Skin epidermis (tissue), 12 donors: ENCODE measurements around the gene EXOC1.

ENCODE experiments used
- H3K27ac ChIP-seq, 21 experiments: fragments of 200-600 bp; sonication (generic) in 11 of 21; one replicate each; pipeline ENCODE4 v1.5.0; 2020; ENCODE audit warnings: mild to moderate bottlenecking in 3 of 21, inconsistent platforms in 2 of 21, moderate library complexity in 2 of 21
- H3K4me3 ChIP-seq, 7 experiments: fragments of 200-600 bp; sonication (generic) in 2 of 7; one replicate each; pipeline ENCODE4 v1.5.0; 2020; ENCODE audit warnings: inconsistent platforms in 2 of 7, mild to moderate bottlenecking in 2 of 7, moderate library complexity in 1 of 7

Gene EXOC1

GRCh38 chr4:55939421-55939820, 86.0 kb downstream of the EXOC1 start:
- Histone ChIP-seq H3K4me3 (no peak overlapping the region), H3K27ac (no peak overlapping the region)

DNA sequence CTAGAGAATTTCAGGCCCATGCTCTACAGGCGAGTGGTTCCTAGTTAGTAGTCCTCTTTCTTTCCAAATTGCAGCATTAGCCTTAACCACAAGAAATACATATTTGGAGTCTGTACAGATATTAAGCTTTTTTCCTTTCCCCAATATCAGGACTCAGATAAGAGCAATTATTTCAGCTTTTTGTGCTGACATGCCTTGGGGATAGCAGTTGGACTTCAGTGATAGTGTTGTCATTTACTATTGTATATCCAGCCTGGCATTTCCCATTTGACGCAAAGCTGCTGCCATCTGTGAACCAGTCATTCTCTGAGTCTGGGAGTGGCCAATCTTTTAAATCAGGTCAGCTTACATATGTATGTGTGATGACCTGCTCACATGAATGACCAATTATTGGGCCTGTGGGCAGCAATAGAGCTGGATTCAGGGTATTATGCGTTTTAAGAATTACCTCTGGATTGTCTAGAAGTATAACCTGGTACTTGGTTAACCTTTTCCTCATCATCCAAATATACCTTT, 88.5 kb downstream of the EXOC1 start:
- H3K4me3 ChIP-seq: no peak overlapping the region
- H3K27ac ChIP-seq: no peak overlapping the region

GRCh38 chr4:55947254-55947882, 93.9 kb downstream of the EXOC1 start:
- Histone ChIP-seq H3K27ac (peak overlapping the region; percentile 24 to 98 (median 91)), H3K4me3 (peak overlapping the region; percentile 16 to 94 (median 83))

DNA sequence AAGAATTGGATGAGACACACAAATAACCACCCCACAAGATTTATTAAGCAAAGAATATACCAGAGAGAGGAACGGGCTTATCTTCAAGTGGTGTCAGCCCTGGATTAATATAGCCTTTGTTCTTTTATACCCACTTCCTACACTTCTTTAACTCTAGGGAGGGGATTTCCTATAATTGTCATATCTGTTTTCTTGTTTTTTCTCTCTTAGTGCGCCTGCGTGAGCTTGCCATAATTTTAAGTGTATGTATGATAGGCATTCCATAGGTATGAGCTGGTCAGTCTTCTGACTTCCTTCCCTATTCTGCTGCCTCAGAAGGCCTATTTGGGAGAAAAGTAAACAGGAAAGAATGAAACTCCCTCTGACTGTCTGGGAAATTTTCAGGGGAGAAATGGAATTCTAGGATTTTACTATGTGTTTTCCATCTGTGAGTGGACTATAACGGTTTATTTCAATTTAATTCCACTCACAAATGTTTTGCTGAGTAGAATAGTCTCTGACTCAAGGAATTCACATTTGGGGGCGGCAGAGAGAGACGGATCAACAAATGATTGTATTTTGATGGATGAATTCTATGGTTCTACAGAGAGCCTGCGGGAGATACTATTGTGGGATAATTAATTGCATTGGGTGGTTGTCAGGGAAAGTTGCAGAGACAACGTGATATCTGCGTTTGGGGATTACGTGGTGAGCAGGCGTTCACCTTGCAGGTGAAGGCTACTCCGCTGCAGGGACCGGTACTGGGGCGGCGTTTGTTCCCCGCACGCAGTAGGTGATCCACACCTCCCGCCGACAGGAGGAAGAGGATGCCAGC, 94.7 kb downstream of the EXOC1 start:
- peak overlapping the region; percentile 67 to 94 (median 84) for H3K4me3 ChIP-seq
- H3K27ac ChIP-seq: peak overlapping the region; percentile 78 to 98 (median 91)

DNA sequence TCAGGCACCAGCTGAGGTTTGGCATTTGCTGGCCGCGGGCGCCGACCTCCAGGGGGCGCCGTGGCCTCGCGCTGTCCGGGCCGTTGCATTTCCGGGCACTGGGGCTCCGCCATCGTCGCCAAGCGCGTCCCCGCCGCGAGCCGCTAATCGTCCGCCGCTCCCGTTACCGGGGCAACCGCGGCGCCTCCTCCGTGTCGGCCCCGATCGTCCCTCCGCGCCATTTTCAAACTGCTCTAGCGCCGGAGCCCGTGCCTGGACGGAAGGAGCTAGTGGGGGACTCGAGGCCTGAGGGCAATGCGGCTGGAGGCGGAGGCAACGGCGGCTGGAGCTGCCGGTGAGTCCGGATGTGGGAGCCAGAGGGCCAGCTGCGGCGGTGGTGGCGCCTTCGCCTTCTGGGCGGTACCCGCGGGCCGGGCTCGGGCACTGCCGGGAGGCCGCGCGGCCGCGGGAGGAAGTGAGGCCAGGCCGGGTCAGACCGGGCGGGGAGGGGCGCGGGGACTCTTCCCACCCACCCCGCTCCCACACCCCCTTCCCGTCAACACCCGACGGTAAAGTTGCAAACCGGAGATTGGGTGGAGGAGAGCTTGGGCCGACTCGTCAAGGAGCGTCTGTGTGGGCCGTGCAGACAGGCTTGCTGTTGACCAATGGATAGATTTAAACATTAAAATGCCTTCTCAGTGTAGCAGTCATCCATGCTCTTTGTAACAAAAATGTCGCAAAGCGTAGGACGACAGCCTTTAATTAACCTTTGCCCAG, 95.5 kb downstream of the EXOC1 start, which contains the start of gene CEP135:
TSS of gene CEP135 (plus strand) at position 220 of the 756 bp plus-strand sequence. CDS start 3,186 bp downstream, outside the sequence.
- peak within 1 kb of the TSS; percentile 78 to 98 (median 91) for H3K27ac ChIP-seq

DNA sequence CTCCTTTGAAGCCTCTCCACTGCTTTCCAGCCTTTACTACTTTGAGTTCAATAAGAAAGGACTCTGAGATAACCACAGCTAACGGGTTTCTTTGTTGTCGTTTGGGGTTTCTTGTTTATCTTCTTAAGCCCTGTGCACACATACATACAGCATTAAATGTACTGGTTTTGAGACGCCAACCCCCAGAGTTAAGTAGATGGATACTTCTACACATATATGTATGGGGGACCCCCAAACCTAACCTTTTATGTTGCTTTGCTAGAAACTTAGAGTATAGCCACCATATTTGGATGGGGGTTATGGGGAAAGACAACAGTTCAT, 96.0 kb downstream of the EXOC1 start:
- Histone ChIP-seq H3K4me3 (peak overlapping the region; percentile 67 to 94 (median 84)), H3K27ac (peak overlapping the region; percentile 78 to 98 (median 91))

More for the DNA sequence above, 95.5 kb downstream of the EXOC1 start, which contains the start of gene CEP135:
- peak within 1 kb of the TSS; percentile 67 to 94 (median 84) for H3K4me3 ChIP-seq

DNA sequence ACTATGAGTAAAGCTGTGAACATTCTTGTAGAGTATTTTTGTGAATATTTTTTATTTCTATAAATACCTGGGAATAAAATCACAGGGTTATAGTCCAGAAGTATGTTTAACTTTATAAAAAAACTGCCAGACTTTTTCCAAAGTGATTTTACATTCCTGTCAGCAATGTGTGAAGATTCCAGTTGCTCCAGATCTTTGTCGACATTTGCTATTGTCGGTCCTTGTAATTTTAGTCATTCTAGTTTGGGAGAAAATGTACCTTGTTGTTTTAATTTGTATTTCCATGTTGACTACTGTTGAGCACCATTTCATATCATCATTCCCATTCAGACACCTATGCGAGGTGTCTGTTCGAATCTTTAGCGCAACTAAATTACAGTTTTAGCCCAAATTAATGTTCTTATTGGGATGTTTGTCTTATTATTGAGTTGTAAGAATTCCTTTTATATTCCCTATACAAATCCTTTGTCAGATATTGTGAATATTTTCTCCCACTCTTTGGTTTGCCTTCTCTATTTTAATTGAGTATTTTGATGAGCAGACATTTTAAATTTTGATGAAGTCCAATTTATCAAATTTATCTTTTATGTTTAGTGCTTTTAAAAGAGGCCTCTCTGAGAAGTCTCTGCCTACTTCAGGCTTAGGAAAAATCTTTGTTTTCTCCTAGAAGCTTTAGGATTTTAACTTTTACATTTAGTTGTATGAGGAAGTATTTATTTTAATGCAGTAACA, 97.9 kb downstream of the EXOC1 start:
- H3K27ac ChIP-seq: no peak overlapping the region
- no peak overlapping the region for H3K4me3 ChIP-seq
